ENCODE measurements around the gene ATOH8.

ATOH8 gene

DNA sequence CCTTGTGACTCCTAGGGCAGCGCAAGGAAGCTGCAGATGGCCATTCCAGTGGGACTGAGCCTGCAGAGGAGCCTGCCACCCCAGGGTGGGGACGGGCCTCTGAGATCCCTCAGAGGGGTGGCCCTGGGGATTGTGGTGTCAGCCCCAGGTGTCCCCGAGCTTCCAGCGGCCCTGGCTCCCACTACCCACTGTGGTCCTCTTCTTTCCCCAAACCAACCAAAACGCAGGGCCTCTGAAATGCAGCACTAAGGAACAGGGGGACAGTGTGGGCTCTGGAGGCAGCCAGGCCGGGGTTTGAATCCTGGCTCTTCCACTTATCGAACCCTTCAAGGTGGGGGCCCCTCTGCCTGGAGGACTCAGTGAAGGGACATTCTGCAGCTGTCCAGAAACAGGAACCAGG is 32.7 kb downstream of the ATOH8 start:
- DNase-seq (ENCODE audit: extremely low read depth, low read depth), result no peak
- TF ChIP-seq, protein P1, sequence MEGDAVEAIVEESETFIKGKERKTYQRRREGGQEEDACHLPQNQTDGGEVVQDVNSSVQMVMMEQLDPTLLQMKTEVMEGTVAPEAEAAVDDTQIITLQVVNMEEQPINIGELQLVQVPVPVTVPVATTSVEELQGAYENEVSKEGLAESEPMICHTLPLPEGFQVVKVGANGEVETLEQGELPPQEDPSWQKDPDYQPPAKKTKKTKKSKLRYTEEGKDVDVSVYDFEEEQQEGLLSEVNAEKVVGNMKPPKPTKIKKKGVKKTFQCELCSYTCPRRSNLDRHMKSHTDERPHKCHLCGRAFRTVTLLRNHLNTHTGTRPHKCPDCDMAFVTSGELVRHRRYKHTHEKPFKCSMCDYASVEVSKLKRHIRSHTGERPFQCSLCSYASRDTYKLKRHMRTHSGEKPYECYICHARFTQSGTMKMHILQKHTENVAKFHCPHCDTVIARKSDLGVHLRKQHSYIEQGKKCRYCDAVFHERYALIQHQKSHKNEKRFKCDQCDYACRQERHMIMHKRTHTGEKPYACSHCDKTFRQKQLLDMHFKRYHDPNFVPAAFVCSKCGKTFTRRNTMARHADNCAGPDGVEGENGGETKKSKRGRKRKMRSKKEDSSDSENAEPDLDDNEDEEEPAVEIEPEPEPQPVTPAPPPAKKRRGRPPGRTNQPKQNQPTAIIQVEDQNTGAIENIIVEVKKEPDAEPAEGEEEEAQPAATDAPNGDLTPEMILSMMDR (IDR thresholded peaks at IDR 0.05; ENCODE audit: low read depth, low read length, missing control alignments), result no peak
- H3K4me3 ChIP-seq (replicated peaks; ENCODE audit: low read depth, low read length), result no peak overlapping the region

DNA sequence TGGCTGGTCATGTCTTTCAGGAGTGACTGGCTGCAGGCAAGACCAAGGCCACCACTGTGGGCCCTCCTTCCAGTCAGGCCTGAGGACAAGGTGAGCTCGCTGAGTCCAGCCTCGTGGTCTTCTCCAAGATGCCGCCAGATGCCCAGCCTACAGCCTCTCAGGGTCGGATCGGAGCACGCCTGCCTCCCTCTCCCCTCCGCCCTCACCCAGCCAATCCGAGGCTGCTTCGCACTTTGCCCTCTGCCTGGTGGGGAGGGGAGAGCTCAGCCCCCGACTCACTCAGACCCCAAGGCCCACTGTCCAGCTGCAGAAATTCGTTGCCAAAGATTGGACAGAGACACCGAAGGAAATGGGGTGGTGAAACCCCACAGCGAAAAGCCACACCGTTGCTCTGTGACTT is 33.1 kb downstream of the ATOH8 start:
- DNase-seq (ENCODE audit: extremely low read depth, low read depth), result no peak
- no peak overlapping the region for H3K4me3 ChIP-seq (replicated peaks; ENCODE audit: low read depth, low read length)
- TF ChIP-seq, protein P1 (IDR thresholded peaks at IDR 0.05; ENCODE audit: low read depth, low read length, missing control alignments), result no peak

DNA sequence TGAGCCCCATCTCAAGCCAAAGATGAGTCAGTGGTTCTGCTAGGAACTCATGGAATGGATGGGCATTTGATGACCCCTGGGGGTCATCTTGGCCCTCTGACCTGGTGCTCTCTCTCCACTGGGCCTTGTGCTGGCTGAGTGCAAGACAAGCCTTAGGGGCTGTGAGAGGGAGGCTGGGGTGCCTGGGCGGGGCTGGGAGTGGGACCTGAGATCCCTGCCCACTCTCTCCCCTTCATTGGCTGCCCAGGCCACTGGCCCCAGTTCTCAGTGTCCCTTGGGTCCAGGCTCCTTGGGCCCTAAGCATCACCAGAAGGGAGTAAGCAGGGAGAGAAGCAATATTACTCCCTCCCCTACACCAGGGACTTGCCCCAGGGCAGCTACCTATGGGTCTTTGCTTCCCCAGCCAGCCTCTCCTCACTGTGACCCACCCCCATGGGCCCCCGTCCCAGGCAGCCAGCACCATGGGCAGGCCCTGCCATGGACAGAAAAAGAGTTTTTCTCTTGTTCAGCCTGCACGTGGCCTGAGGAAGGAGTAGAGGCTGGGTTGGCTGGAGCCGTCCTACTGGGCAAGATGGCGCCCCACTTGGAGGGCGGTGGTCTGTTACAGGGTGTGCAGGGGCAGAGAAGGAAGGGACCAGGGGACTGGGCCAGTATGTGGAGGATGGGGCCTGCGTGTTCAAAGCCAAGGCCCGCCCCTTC is 33.6 kb downstream of the ATOH8 start:
- TF ChIP-seq, protein P1 (IDR thresholded peaks at IDR 0.05; ENCODE audit: low read depth, low read length, missing control alignments), result no peak
- H3K4me3 ChIP-seq (replicated peaks; ENCODE audit: low read depth, low read length), result no peak overlapping the region
- DNase-seq (ENCODE audit: extremely low read depth, low read depth), result no peak

DNA sequence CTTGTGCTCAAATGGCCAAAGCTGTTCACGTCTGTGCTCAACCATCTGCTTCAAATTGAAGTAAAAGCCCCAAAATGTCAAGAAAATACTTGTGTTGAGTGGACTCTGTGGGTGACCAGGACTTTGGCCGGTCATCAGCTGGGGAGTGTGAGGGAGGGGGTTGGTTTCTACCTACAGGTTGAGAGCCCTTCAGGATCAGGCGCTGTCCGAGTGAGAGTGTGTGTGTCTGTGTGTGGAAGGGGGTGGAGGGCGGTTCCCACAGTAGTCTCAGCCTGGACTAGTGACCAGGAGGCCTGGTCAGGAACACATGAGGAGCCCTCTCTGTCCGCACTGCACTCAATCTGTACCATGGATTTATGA is 34.2 kb downstream of the ATOH8 start:
- no peak for DNase-seq (ENCODE audit: extremely low read depth, low read depth)
- TF ChIP-seq, protein P1 (IDR thresholded peaks at IDR 0.05; ENCODE audit: low read depth, low read length, missing control alignments), result no peak
- no peak overlapping the region for H3K4me3 ChIP-seq (replicated peaks; ENCODE audit: low read depth, low read length)

DNA sequence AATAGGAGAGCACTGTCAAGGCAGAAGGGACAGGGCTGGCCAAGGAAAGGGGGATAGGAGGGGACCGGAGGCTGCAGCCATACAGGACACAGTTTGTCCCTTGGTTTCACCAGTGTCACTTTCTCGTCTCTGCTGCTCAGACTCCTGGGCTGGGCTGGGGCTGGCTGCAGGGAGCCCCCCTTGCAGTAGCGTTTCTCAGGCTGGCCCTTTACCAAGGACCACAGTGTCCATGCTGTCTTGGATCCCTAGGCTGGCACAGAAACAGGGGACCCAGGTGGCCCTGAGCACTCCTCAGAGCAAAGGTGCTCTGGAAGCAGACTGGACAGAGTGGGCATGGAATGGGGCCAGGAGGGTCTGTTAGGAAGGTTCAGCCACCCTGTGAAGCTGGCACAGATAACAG is 34.8 kb downstream of the ATOH8 start:
- DNase-seq (ENCODE audit: extremely low read depth, low read depth), result no peak
- TF ChIP-seq, protein P1 (IDR thresholded peaks at IDR 0.05; ENCODE audit: low read depth, low read length, missing control alignments), result no peak
- no peak overlapping the region for H3K4me3 ChIP-seq (replicated peaks; ENCODE audit: low read depth, low read length)

DNA sequence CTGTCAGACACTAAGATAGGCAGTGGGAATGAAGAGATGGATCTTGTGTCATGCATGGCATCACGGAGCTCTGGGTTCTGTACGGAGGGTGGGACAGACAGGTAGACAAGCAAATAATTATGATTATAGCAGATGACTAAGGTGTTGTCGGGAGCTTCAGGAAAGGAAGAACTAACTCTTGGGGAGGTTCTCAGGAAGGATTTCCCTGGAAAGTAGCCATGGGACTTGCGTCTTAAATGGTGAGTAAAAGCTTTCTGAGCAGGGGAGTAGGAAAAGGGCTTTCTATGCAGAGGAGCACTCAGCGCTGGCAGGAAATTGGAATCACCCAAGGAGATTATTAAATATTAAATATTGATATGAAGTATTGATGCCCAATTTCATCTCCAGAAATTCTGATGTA is 35.5 kb downstream of the ATOH8 start:
- no peak overlapping the region for H3K4me3 ChIP-seq (replicated peaks; ENCODE audit: low read depth, low read length)
- TF ChIP-seq, protein P1 (IDR thresholded peaks at IDR 0.05; ENCODE audit: low read depth, low read length, missing control alignments), result no peak
- DNase-seq (ENCODE audit: extremely low read depth, low read depth), result no peak

DNA sequence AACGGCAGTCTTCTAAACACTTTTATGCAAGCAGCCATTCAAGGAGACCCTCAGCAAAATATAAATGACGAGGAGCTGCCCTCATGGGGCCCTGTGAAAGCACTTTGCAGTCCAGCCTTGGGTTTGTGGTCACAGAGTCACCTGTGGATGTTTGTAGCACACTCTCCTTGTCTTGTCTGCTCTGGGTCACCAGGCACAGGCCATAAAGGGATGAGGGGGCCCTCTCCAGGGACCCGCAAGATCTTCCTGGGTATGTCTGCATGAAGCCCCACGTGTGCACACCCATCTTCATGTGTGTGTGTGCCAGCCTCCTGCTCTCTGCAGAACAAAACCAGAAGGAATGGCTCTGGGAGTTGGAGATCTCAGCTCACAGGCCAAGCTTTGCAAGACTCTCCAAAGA is 36.2 kb downstream of the ATOH8 start:
- no peak overlapping the region for H3K4me3 ChIP-seq (replicated peaks; ENCODE audit: low read depth, low read length)
- TF ChIP-seq, protein P1 (IDR thresholded peaks at IDR 0.05; ENCODE audit: low read depth, low read length, missing control alignments), result no peak
- DNase-seq (ENCODE audit: extremely low read depth, low read depth), result no peak

All from HFF-Myc (cell line).